RWPE2 (cell line): ENCODE results near the gene EXOC1.
A peak's percentile ranks its signal among the peaks of the same experiment; 100 is the strongest.

Experiments
- ATAC-seq: fragments of 200-7000 bp; cut with Tn5 transposase; 3 replicates; pipeline ENCODE4 v1.9.1; 2021; ENCODE audit warnings: low read depth
- DNase-seq: peaks from one replicate; pipeline ENCODE4 v3.0.0-alpha.2; 2020; ENCODE audit warnings: low spot score
- H3K27ac ChIP-seq: fragments of 450-650 bp; 2 replicates; pipeline ENCODE4 v1.5.1; 2017; ENCODE audit warnings: mild to moderate bottlenecking; ENCODE audit not compliant: poor library complexity, severe bottlenecking
- H3K27me3 ChIP-seq: fragments of 250-450 bp; sonication (Bioruptor Pico); 2 replicates; pipeline ENCODE4 v1.5.1; 2021; ENCODE audit warnings: mild to moderate bottlenecking, moderate library complexity; ENCODE audit not compliant: insufficient read depth, poor library complexity, severe bottlenecking
- H3K36me3 ChIP-seq: fragments of 250-450 bp; sonication (Bioruptor Pico); 2 replicates; pipeline ENCODE4 v1.5.1; 2020; ENCODE audit warnings: low read depth, mild to moderate bottlenecking, moderate library complexity
- H3K4me1 ChIP-seq: fragments of 250-450 bp; sonication (Bioruptor Pico); 2 replicates; pipeline ENCODE4 v1.5.1; 2021; ENCODE audit warnings: mild to moderate bottlenecking, moderate library complexity; ENCODE audit not compliant: insufficient read depth, poor library complexity, severe bottlenecking
- H3K4me3 ChIP-seq: fragments of 250-450 bp; sonication (Bioruptor Pico); 2 replicates; pipeline ENCODE4 v1.5.1; 2021; ENCODE audit warnings: mild to moderate bottlenecking, moderate library complexity; ENCODE audit not compliant: severe bottlenecking
- H3K9me3 ChIP-seq: fragments of 250-450 bp; sonication (Bioruptor Pico); 2 replicates; pipeline ENCODE4 v1.5.1; 2021; ENCODE audit warnings: mild to moderate bottlenecking, moderate library complexity; ENCODE audit not compliant: severe bottlenecking
- TF ChIP-seq, protein P1 (sequence below): fragments of 450-650 bp; IDR thresholded peaks from one replicate; pipeline ENCODE4 v1.5.1; 2017; ENCODE audit warnings: mild to moderate bottlenecking, moderate library complexity; ENCODE audit not compliant: poor library complexity, severe bottlenecking

Gene EXOC1

DNA sequence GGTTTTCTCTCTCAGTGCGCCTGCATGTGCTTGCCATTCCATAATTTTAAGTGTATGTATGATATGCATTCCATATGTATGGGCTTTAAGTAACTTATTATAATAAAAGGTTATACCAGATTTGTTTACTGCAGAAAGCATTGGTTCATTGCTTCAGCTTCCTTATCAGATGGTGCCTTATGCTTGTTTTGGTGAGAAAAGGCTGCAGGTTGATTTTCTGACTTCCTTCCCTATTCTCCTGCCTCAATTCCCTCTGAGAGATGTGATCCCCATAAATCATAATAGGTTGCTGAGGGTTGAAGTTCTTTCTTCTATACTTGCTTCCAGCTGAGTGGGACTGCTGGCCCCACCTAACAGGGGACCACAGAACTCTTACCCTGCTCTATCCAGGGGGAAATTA lies 85.0 kb downstream of the EXOC1 start:
- DNase-seq = no peak
- Histone ChIP-seq H3K27ac (no peak overlapping the region), H3K4me1 (no peaks in the 10 kb centered on the region), H3K4me3 (no peak overlapping the region), H3K27me3 (no peaks in the 10 kb centered on the region), H3K9me3 (peaks cover 3% of the 10 kb centered on the region), H3K36me3 (no peaks in the 10 kb centered on the region)
- TF ChIP-seq, protein P1, sequence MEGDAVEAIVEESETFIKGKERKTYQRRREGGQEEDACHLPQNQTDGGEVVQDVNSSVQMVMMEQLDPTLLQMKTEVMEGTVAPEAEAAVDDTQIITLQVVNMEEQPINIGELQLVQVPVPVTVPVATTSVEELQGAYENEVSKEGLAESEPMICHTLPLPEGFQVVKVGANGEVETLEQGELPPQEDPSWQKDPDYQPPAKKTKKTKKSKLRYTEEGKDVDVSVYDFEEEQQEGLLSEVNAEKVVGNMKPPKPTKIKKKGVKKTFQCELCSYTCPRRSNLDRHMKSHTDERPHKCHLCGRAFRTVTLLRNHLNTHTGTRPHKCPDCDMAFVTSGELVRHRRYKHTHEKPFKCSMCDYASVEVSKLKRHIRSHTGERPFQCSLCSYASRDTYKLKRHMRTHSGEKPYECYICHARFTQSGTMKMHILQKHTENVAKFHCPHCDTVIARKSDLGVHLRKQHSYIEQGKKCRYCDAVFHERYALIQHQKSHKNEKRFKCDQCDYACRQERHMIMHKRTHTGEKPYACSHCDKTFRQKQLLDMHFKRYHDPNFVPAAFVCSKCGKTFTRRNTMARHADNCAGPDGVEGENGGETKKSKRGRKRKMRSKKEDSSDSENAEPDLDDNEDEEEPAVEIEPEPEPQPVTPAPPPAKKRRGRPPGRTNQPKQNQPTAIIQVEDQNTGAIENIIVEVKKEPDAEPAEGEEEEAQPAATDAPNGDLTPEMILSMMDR = no peak
- no peak for ATAC-seq

DNA sequence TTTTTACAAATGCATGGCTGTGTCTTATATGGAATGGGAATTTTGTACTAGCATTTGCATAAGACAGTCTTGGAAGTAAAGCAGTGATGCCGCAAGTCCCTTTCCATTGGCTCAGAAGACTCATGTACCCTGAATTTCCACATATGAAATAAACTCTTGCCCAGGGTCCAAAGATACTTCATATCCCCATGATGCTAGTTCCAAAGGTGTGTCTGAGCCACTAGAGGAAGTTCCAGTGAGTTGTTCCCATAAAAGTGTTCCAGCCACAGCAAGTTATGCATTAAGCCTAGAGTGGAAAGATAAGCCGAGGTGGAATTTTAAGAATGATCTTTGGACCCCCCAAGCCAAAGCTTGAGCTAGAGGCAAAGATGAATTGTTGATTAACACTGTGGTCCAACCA lies 86.0 kb downstream of the EXOC1 start:
- no peak overlapping the region for H3K4me3 ChIP-seq

DNA sequence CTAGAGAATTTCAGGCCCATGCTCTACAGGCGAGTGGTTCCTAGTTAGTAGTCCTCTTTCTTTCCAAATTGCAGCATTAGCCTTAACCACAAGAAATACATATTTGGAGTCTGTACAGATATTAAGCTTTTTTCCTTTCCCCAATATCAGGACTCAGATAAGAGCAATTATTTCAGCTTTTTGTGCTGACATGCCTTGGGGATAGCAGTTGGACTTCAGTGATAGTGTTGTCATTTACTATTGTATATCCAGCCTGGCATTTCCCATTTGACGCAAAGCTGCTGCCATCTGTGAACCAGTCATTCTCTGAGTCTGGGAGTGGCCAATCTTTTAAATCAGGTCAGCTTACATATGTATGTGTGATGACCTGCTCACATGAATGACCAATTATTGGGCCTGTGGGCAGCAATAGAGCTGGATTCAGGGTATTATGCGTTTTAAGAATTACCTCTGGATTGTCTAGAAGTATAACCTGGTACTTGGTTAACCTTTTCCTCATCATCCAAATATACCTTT lies 88.5 kb downstream of the EXOC1 start:
- H3K4me1 ChIP-seq = no peaks in the 10 kb centered on the region
- no peaks in the 10 kb centered on the region for H3K27me3 ChIP-seq
- H3K4me3 ChIP-seq = no peak overlapping the region
- ATAC-seq (no peak), DNase-seq (no peak)
- no peaks in the 10 kb centered on the region for H3K9me3 ChIP-seq
- TF ChIP-seq, protein P1 = no peak
- no peak overlapping the region for H3K27ac ChIP-seq
- no peaks in the 10 kb centered on the region for H3K36me3 ChIP-seq

More for the DNA sequence above, 86.0 kb downstream of the EXOC1 start:
- H3K36me3 ChIP-seq = no peaks in the 10 kb centered on the region
- H3K27ac ChIP-seq = no peak overlapping the region
- TF ChIP-seq, protein P1 = no peak
- H3K27me3 ChIP-seq = no peaks in the 10 kb centered on the region
- no peak for ATAC-seq
- no peak for DNase-seq
- H3K9me3 ChIP-seq = peaks cover 3% of the 10 kb centered on the region
- no peaks in the 10 kb centered on the region for H3K4me1 ChIP-seq

DNA sequence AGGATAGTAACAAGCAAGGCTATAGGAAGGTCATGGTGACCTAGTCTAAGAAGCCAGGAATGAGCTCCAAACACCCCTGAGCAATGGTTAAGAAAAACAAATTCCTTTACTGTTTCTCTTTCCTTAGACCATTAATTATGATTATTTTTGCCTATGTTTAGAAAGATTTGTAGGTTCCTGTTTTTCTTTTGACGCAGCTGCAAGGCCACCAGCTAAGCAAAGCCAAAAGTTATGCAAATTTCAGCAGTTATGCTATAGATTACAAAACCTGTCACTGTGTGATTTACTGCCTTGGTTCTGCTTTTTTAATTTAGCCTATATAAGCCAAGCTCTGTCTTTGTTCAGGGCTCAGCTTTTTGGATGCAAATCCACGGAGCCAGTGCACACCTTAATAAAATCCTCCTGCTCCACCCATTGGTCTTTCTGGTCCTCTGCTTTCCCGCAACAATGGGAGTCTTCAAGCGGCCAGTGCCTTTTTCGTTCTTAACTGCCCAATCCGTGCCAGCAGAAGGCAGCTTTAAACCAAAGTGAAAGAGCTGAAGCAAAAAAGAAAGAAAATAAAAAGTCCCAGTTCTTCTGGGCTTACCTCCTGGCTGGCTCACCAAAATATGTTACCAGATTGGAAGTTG lies 93.9 kb downstream of the EXOC1 start:
- H3K9me3 ChIP-seq = no peaks in the 10 kb centered on the region
- peak overlapping the region; percentile 97 for H3K27ac ChIP-seq
- H3K27me3 ChIP-seq = no peaks in the 10 kb centered on the region
- ATAC-seq = no peak
- H3K36me3 ChIP-seq = peaks cover 10% of the 10 kb centered on the region
- TF ChIP-seq, protein P1 = no peak
- DNase-seq = no peak
- H3K4me3 ChIP-seq = peak overlapping the region; percentile 77
- peaks cover 24% of the 10 kb centered on the region for H3K4me1 ChIP-seq

DNA sequence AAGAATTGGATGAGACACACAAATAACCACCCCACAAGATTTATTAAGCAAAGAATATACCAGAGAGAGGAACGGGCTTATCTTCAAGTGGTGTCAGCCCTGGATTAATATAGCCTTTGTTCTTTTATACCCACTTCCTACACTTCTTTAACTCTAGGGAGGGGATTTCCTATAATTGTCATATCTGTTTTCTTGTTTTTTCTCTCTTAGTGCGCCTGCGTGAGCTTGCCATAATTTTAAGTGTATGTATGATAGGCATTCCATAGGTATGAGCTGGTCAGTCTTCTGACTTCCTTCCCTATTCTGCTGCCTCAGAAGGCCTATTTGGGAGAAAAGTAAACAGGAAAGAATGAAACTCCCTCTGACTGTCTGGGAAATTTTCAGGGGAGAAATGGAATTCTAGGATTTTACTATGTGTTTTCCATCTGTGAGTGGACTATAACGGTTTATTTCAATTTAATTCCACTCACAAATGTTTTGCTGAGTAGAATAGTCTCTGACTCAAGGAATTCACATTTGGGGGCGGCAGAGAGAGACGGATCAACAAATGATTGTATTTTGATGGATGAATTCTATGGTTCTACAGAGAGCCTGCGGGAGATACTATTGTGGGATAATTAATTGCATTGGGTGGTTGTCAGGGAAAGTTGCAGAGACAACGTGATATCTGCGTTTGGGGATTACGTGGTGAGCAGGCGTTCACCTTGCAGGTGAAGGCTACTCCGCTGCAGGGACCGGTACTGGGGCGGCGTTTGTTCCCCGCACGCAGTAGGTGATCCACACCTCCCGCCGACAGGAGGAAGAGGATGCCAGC lies 94.7 kb downstream of the EXOC1 start:
- H3K27ac ChIP-seq = peak overlapping the region; percentile 97
- peak overlapping the region; percentile 77 for H3K4me3 ChIP-seq
- no peaks in the 10 kb centered on the region for H3K9me3 ChIP-seq
- no peaks in the 10 kb centered on the region for H3K27me3 ChIP-seq
- DNase-seq = no peak
- peaks cover 24% of the 10 kb centered on the region for H3K4me1 ChIP-seq
- TF ChIP-seq, protein P1 = no peak
- peak; percentile 77 for ATAC-seq
- peaks cover 18% of the 10 kb centered on the region for H3K36me3 ChIP-seq
